H1 (cell line): ENCODE results near the gene PDZRN4. TPM values are rescaled to one million over a fixed set of nuclear protein-coding genes. Genes with fewer than 3 reads are reported as not detected.

Source experiments
- CTCF ChIA-PET: fragments of 300-600 bp; sonication (Branson Sonifier 250); formaldehyde crosslinking; loops from one replicate; lab custom pipeline; 2021; ENCODE audit not compliant: partially characterized antibody; lab: Charles Lee
- POLR2A ChIA-PET: fragments of 300-600 bp; sonication (Branson Sonifier 250); formaldehyde crosslinking; loops from one replicate; lab custom pipeline; 2021; ENCODE audit warnings: inconsistent platforms; ENCODE audit not compliant: partially characterized antibody; lab: Charles Lee
- DNase-seq, 2 experiments: peaks; one replicate each; pipeline versions ENCODE4 v3.0.0 to v3.0.0-alpha.2; 2010 to 2022; ENCODE audit warnings: low spot score in 2 of 2, low read depth in 1 of 2, mixed read lengths in 1 of 2
- FAIRE-seq: peaks from 2 replicates; lab custom pipeline; 2011; peaks lifted over from hg19 to GRCh38; lab: Jason Lieb, UNC
- H2AFZ ChIP-seq: 2 replicates; pipeline ENCODE4 v1.8.1; 2012; ENCODE audit warnings: low read length, inconsistent platforms
- H2AK5ac ChIP-seq: 2 replicates; pipeline ENCODE4 v1.6.1; 2013; ENCODE audit warnings: low read depth, low read length
- H2BK120ac ChIP-seq: replicated peaks from 2 replicates; pipeline ENCODE3; 2013; ENCODE audit warnings: low read depth, low read length, inconsistent platforms
- H2BK12ac ChIP-seq: 2 replicates; pipeline ENCODE4 v1.6.1; 2013; ENCODE audit warnings: low read depth, low read length
- H2BK15ac ChIP-seq: 2 replicates; pipeline ENCODE4 v1.6.1; 2013; ENCODE audit warnings: low read length
- H2BK20ac ChIP-seq: 2 replicates; pipeline ENCODE4 v1.6.1; 2013; ENCODE audit warnings: low read length
- H2BK5ac ChIP-seq: 2 replicates; pipeline ENCODE4 v1.6.1; 2013; ENCODE audit warnings: low read depth, low read length
- H3K14ac ChIP-seq: 2 replicates; pipeline ENCODE4 v1.6.1; 2013; ENCODE audit warnings: inconsistent platforms; ENCODE audit not compliant: insufficient read length
- H3K18ac ChIP-seq: 2 replicates; pipeline ENCODE4 v1.6.1; 2013; ENCODE audit warnings: low read length; ENCODE audit errors: extremely low read depth
- H3K23ac ChIP-seq: 2 replicates; pipeline ENCODE4 v1.6.1; 2013; ENCODE audit warnings: inconsistent platforms; ENCODE audit not compliant: insufficient read length
- H3K23me2 ChIP-seq: 2 replicates; pipeline ENCODE4 v1.6.1; 2013; ENCODE audit warnings: low read depth, low read length
- H3K27ac ChIP-seq: 2 replicates; pipeline ENCODE4 v1.6.1; 2011; ENCODE audit warnings: low read depth, low read length, inconsistent platforms
- H3K27me3 ChIP-seq, 4 experiments: replicated peaks in 1 of 4; 1 replicate in 1 of 4; 2 replicates in 3 of 4; pipeline versions ENCODE4 v1.6.1 to v1.8.1; 2011 to 2013; ENCODE audit warnings: low read length in 3 of 4, mild to moderate bottlenecking in 3 of 4, inconsistent platforms in 2 of 4, mixed read lengths in 2 of 4, moderate library complexity in 1 of 4; ENCODE audit not compliant: control insufficient read depth in 3 of 4, insufficient read depth in 3 of 4; ENCODE audit errors: extremely low read depth in 1 of 4
- H3K36me3 ChIP-seq, 4 experiments: 2 replicates each; pipeline versions ENCODE4 v1.6.1 to v1.8.1; 2011 to 2013; ENCODE audit warnings: mild to moderate bottlenecking in 4 of 4, low read length in 3 of 4, moderate library complexity in 2 of 4, control low read depth in 1 of 4, inconsistent platforms in 1 of 4; ENCODE audit not compliant: insufficient read depth in 4 of 4, control insufficient read depth in 2 of 4
- H3K4ac ChIP-seq: replicated peaks from 2 replicates; pipeline ENCODE3; 2013; ENCODE audit warnings: low read length, low read depth, mixed read lengths, inconsistent platforms; ENCODE audit not compliant: insufficient read length
- H3K4me1 ChIP-seq, 4 experiments: replicated peaks in 1 of 4; 1 replicate in 1 of 4; 2 replicates in 3 of 4; pipeline versions ENCODE4 v1.6.1 to v1.8.1; 2011 to 2013; ENCODE audit warnings: low read length in 3 of 4, inconsistent platforms in 2 of 4, mixed read lengths in 1 of 4; ENCODE audit not compliant: insufficient read depth in 4 of 4, control insufficient read depth in 3 of 4
- H3K4me2 ChIP-seq, 2 experiments: 2 replicates each; pipeline versions ENCODE4 v1.6.1 to v1.8.1; 2011 to 2013; ENCODE audit warnings: low read depth in 2 of 2, low read length in 2 of 2, control low read depth in 1 of 2, inconsistent platforms in 1 of 2, mild to moderate bottlenecking in 1 of 2; ENCODE audit not compliant: insufficient read depth in 1 of 2
- H3K4me3 ChIP-seq, 4 experiments: fragments of 200-600, 300-600 bp in 1 of 4; sonication (generic), shearing (Covaris generic), sonication (Bioruptor Twin) in 1 of 4; 2 replicates each; pipeline versions ENCODE4 v1.5.1 to v1.8.1; 2011 to 2016; ENCODE audit warnings: low read length in 4 of 4, low read depth in 3 of 4, control low read depth in 2 of 4, inconsistent platforms in 2 of 4, mild to moderate bottlenecking in 2 of 4, mixed read lengths in 1 of 4, moderate library complexity in 1 of 4; ENCODE audit not compliant: insufficient read depth in 2 of 4; ENCODE audit errors: extremely low read depth in 1 of 4
- H3K56ac ChIP-seq: replicated peaks from 2 replicates; pipeline ENCODE3; 2013; ENCODE audit warnings: low read depth, mild to moderate bottlenecking, mixed read lengths, low read length, inconsistent platforms; ENCODE audit not compliant: insufficient read length
- H3K79me1 ChIP-seq: 2 replicates; pipeline ENCODE4 v1.6.1; 2013; ENCODE audit warnings: low read depth, low read length, control low read depth
- H3K79me2 ChIP-seq, 2 experiments: 2 replicates each; pipeline versions ENCODE4 v1.6.1 to v1.8.1; 2012 to 2013; ENCODE audit warnings: low read length in 2 of 2, mild to moderate bottlenecking in 2 of 2, inconsistent platforms in 1 of 2; ENCODE audit not compliant: insufficient read depth in 2 of 2, control insufficient read depth in 1 of 2
- H3K9ac ChIP-seq, 4 experiments: replicated peaks in 1 of 4; 1 replicate in 1 of 4; 2 replicates in 3 of 4; pipeline versions ENCODE4 v1.6.1 to v1.8.1; 2011 to 2013; ENCODE audit warnings: low read depth in 3 of 4, low read length in 3 of 4, control low read depth in 2 of 4, mild to moderate bottlenecking in 2 of 4, moderate library complexity in 2 of 4, inconsistent platforms in 1 of 4; ENCODE audit errors: extremely low read depth in 1 of 4
- H3K9me3 ChIP-seq, 2 experiments: 2 replicates each; pipeline versions ENCODE4 v1.6.1 to v1.8.1; 2012 to 2013; ENCODE audit warnings: mild to moderate bottlenecking in 2 of 2, moderate library complexity in 2 of 2, control low read depth in 1 of 2, inconsistent platforms in 1 of 2, low read depth in 1 of 2, low read length in 1 of 2, mixed read lengths in 1 of 2; ENCODE audit not compliant: insufficient read depth in 2 of 2
- H4K20me1 ChIP-seq, 2 experiments: replicated peaks in 1 of 2; 2 replicates each; pipeline versions ENCODE3 to v1.8.1; 2011 to 2013; ENCODE audit warnings: inconsistent platforms in 2 of 2, low read length in 2 of 2, mild to moderate bottlenecking in 1 of 2; ENCODE audit not compliant: insufficient read depth in 2 of 2, control insufficient read depth in 1 of 2
- H4K5ac ChIP-seq: 2 replicates; pipeline ENCODE4 v1.6.1; 2013; ENCODE audit warnings: low read length, low read depth, mixed read lengths, inconsistent platforms; ENCODE audit not compliant: insufficient read length
- H4K8ac ChIP-seq: 2 replicates; pipeline ENCODE4 v1.8.0; 2013; ENCODE audit warnings: mild to moderate bottlenecking, moderate library complexity, low read length, inconsistent platforms; ENCODE audit not compliant: insufficient read depth; ENCODE audit errors: extremely low read depth
- H4K91ac ChIP-seq: replicated peaks from 2 replicates; pipeline ENCODE3; 2013; ENCODE audit warnings: low read length, mixed read lengths, inconsistent platforms; ENCODE audit not compliant: insufficient read length
- EGR1 ChIP-seq: IDR thresholded peaks from 2 replicates; pipeline ENCODE4 v1.6.1; 2011; ENCODE audit warnings: low read depth, low read length, borderline replicate concordance
- RFX5 ChIP-seq: IDR thresholded peaks from 2 replicates; pipeline ENCODE4 v1.6.1; 2011; ENCODE audit warnings: low read depth, low read length, improper control_type of control experiment, borderline replicate concordance
- TAF1 ChIP-seq: IDR thresholded peaks from 2 replicates; pipeline ENCODE4 v1.6.1; 2011; ENCODE audit warnings: mild to moderate bottlenecking, low read depth, low read length
- polyA plus RNA-seq, 7 experiments: library from polyadenylated mRNA; depleted of rRNA in 3 of 7; stranded (reverse) in 5 of 7; unstranded in 2 of 7; fragments of >200 nt in 5 of 7; fragments of 200-250 nt in 2 of 7; gene quantifications; 1 replicate in 5 of 7; 2 replicates in 1 of 7; 4 replicates in 1 of 7; pipeline versions ENCODE4 v1.2.1 to v1.2.3, GENCODE V29; 2011 to 2013; ENCODE audit warnings: missing spikeins in 2 of 7, mixed read lengths in 2 of 7
- total RNA-seq: library from RNA; stranded (reverse); fragmentation: NEBNext Ultra II Directional; extraction: Animal tissue kit (Norgen Biotek cat#: 25700); gene quantifications from 2 replicates; pipeline ENCODE4 v1.2.1, GENCODE V29; 2021

The PDZRN4 gene
- total and polyA plus RNA-seq, 2 of the 8 experiments (the other 6 are each of a cell fraction or from before 2014, with no cell fraction given) = not detected

DNA sequence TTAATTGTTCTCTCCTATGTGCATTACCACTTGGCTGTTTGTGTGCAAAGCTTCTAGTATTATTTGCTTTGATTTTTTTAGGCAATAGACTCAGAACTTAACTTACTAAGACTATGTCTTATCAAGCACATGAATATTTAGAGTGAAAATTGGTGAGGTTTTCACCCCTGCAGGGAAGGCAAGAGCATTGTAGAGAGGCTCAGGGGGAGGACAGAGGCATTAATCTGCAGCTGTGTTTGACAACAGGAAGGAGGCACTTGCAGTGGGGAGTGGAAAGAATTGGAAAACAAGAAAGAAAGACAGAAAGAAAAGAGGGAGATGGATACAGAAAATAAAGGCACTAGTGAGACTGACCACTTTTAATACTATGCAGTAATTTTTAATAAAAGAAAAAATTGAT, 431.6 kb downstream of the PDZRN4 start:
- Histone ChIP-seq H3K23me2 (no peaks in the 10 kb centered on the region), H3K9ac (no peak overlapping the region), H3K14ac (no peak overlapping the region), H2BK20ac (no peak overlapping the region), H3K56ac (no peak overlapping the region)
- FAIRE-seq = no peak
- no peak for TF ChIP-seq RFX5
- TF ChIP-seq EGR1 = no peak
- TF ChIP-seq TAF1 = no peak
- TF ChIP-seq, all 59 proteins: peak for 0
- no peak for DNase-seq
- Histone ChIP-seq H2BK12ac (no peak overlapping the region), H3K9me3 (peaks cover 0 to 2% of the 10 kb centered on the region in 2 experiments; a peak in 1 of 4 replicates), H3K4ac (no peak overlapping the region), H3K4me1 (0 out of 7 replicates have a peak, but pooled peaks cover 0 to 2% (median 0%) of the 10 kb centered on the region in 4 experiments), H3K36me3 (no peaks in the 10 kb centered on the region; a peak in 1 of 8 replicates), H3K23ac (no peak overlapping the region), H4K8ac (no peak overlapping the region), H3K79me2 (no peaks in the 10 kb centered on the region), H2AK5ac (no peak overlapping the region), H3K4me2 (no peak overlapping the region; a peak in 1 of 4 replicates), H4K20me1 (no peaks in the 10 kb centered on the region), H4K91ac (no peak overlapping the region), H2BK5ac (no peak overlapping the region), H3K27me3 (peaks cover 0 to 3% (median under 1%) of the 10 kb centered on the region in 4 experiments; a peak in 2 of 7 replicates), H4K5ac (no peak overlapping the region), H2BK120ac (no peak overlapping the region), H3K27ac (no peak overlapping the region), H2BK15ac (no peak overlapping the region), H3K79me1 (no peaks in the 10 kb centered on the region), H2AFZ (no peak overlapping the region), H3K18ac (no peak overlapping the region), H3K4me3 (no peak overlapping the region)
- POLR2A ChIA-PET = no interaction called here
- CTCF ChIA-PET = no interaction called here
